Measurements from ENCODE around the gene KRTAP2-2. TPM values are rescaled to one million over a fixed set of nuclear protein-coding genes. Genes with fewer than 3 reads are reported as not detected.
A peak's percentile ranks its signal among the peaks of the same experiment; 100 is the strongest.
"Not testable (repeated sequence)": the region's sequence is repeated elsewhere in the genome, so short reads cannot be mapped to it uniquely, and the experiment has no call there.

Gene KRTAP2-2
- total RNA-seq, 1 experiment from 2014 or later = not detected

- Histone ChIP-seq H3K36me3 (no peaks in the 10 kb centered on the region), H3K4me1 (replicated peaks) (no peaks in the 10 kb centered on the region), H3K27ac (no peak overlapping the region), H3K27me3 (replicated peaks) (no peaks in the 10 kb centered on the region), H3K4me3 (no peak overlapping the region), H3K9me3 (replicated peaks) (no peaks in the 10 kb centered on the region)
- DNase-seq (ENCODE audit: low read depth in 1 of 2, low spot score in 2 of 2) = no peak
These were observed 18.6 kb upstream of the KRTAP2-2 start for GRCh38 chr17:41073676-41074075.

GRCh38 chr17:41071606-41072360 is 16.8 kb upstream of the KRTAP2-2 start:
- H3K27ac ChIP-seq = no peak overlapping the region

GRCh38 chr17:41069031-41069430 is 14.0 kb upstream of the KRTAP2-2 start:
- Histone ChIP-seq H3K4me3 (no peak overlapping the region), H3K27ac (no peak overlapping the region), H3K4me1 (replicated peaks) (peaks cover 27% of the 10 kb centered on the region), H3K27me3 (replicated peaks) (no peaks in the 10 kb centered on the region), H3K36me3 (no peaks in the 10 kb centered on the region), H3K9me3 (replicated peaks) (no peaks in the 10 kb centered on the region)
- DNase-seq (ENCODE audit: low read depth in 1 of 2, low spot score in 2 of 2) = no peak

More at GRCh38 chr17:41071606-41072360, 16.8 kb upstream of the KRTAP2-2 start:
- Histone ChIP-seq H3K9me3 (replicated peaks) (no peaks in the 10 kb centered on the region), H3K4me3 (no peak overlapping the region), H3K4me1 (replicated peaks) (peaks cover 9% of the 10 kb centered on the region), H3K27me3 (replicated peaks) (no peaks in the 10 kb centered on the region), H3K36me3 (no peaks in the 10 kb centered on the region)
- DNase-seq (ENCODE audit: low read depth in 1 of 2, low spot score in 2 of 2) = no peak

DNA sequence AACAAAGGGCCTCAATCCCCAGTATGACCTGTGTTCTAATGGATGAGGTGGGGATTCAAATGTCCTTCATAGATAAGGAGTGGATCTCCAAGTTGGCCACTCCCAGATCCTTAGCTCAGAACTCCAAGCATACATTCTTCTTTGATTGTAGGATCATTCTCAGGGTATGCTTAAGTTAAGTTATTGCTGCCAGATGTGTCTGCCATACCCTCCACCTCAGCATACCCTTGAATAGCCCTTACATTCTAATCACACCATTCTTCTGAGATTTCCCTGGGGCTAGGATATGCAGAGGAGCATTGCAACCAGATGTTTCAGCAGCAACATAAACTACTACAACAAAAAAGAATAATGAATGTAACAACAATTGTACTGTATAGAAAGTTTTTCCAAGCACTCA is 12.3 kb upstream of the KRTAP2-2 start:
- peaks cover 45% of the 10 kb centered on the region for H3K4me1 ChIP-seq (replicated peaks)
- H3K27me3 ChIP-seq (replicated peaks) = no peaks in the 10 kb centered on the region
- H3K27ac ChIP-seq = no peak overlapping the region; the same call in 1 of the 2 replicates
- DNase-seq (ENCODE audit: low read depth in 1 of 2, low spot score in 2 of 2) = no peak
- no peak overlapping the region for H3K4me3 ChIP-seq
- no peaks in the 10 kb centered on the region for H3K9me3 ChIP-seq (replicated peaks)
- H3K36me3 ChIP-seq = no peaks in the 10 kb centered on the region

GRCh38 chr17:41065829-41066624 is 11.0 kb upstream of the KRTAP2-2 start, which contains the start of gene KRTAP2-4:
Gene KRTAP2-4, minus strand, starts transcription at chr17:41065879. Its CDS starts 34 bp downstream, at chr17:41065845.
- H3K4me1 ChIP-seq (replicated peaks) = peaks cover 57% of the 10 kb centered on the region
- 0 out of 2 replicates have a peak within 1 kb of the TSS, but pooled peaks have one; percentile 14 for H3K27ac ChIP-seq
- no peaks in the 10 kb centered on the region for H3K36me3 ChIP-seq
- H3K4me3 ChIP-seq = no peak within 1 kb of the TSS
- DNase-seq (ENCODE audit: low read depth in 1 of 2, low spot score in 2 of 2) = peak; percentile 61 to 65
- no peaks in the 10 kb centered on the region for H3K27me3 ChIP-seq (replicated peaks)
- peaks cover 6% of the 10 kb centered on the region; the same call in 1 of the 2 replicates for H3K9me3 ChIP-seq (replicated peaks)

- H3K4me3 ChIP-seq; H3K27me3 ChIP-seq (replicated peaks); H3K36me3 ChIP-seq; H3K9me3 ChIP-seq (replicated peaks); DNase-seq (ENCODE audit: low read depth in 1 of 2, low spot score in 2 of 2); H3K27ac ChIP-seq: not testable (repeated sequence)
- H3K4me1 ChIP-seq (replicated peaks) = peaks cover 66% of the 10 kb centered on the region
These were observed 10.1 kb upstream of the KRTAP2-2 start for GRCh38 chr17:41065016-41065689.

DNA sequence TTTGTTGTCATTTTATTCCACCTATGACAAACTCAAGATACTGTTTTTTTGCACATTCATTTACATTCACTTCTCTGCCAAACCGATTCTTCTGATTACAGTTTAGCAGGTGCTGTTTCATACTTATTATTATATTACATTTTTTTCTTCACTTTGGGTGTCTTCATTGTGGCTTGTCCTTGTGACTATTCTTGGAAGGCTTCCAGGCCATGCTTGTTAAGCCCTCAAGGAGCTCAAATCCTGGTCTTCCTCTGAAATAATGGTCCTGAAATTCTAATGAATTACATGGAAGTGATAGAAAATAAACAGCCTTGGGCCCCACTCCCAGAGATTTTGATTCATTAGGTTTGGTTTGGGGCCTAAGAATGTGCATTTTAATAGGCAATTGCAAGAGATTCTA is 9.3 kb upstream of the KRTAP2-2 start:
- Histone ChIP-seq H3K9me3 (replicated peaks) (peaks cover 6% of the 10 kb centered on the region; the same call in 1 of the 2 replicates), H3K27me3 (replicated peaks) (no peaks in the 10 kb centered on the region), H3K4me3 (no peak overlapping the region), H3K4me1 (replicated peaks) (peaks cover 74% of the 10 kb centered on the region), H3K27ac (no peak overlapping the region), H3K36me3 (no peaks in the 10 kb centered on the region)
- no peak for DNase-seq (ENCODE audit: low read depth in 1 of 2, low spot score in 2 of 2)

GRCh38 chr17:41063449-41063848 is 8.4 kb upstream of the KRTAP2-2 start:
- no peaks in the 10 kb centered on the region for H3K27me3 ChIP-seq (replicated peaks)
- peak overlapping the region; percentile 97; the same call in 1 of the 2 replicates for H3K27ac ChIP-seq
- peaks cover 81% of the 10 kb centered on the region for H3K4me1 ChIP-seq (replicated peaks)
- H3K9me3 ChIP-seq (replicated peaks) = peaks cover 6% of the 10 kb centered on the region; the same call in 1 of the 2 replicates
- H3K36me3 ChIP-seq = no peaks in the 10 kb centered on the region
- DNase-seq (ENCODE audit: low read depth in 1 of 2, low spot score in 2 of 2) = no peak
- H3K4me3 ChIP-seq = no peak overlapping the region

DNA sequence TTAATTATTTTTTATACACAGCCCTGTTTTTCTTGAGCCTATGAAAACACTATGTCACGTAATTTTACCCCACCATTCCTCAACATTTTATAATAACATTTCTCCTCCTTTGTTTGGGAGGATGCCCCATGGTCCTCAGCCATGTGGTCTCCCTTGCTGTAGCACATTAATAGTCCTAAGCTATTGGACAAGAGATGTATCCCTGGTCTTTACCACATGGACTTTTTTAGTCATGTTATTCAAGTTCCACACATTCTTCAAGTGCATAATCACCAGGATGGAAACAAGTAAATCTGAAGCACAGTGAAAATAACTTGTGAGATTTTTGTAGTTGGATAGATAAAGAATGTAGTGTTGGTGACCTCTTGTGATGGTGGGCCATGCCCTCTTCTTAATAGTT is 6.9 kb upstream of the KRTAP2-2 start:
- Histone ChIP-seq H3K36me3 (no peaks in the 10 kb centered on the region), H3K9me3 (replicated peaks) (peaks cover 6% of the 10 kb centered on the region; the same call in 1 of the 2 replicates), H3K4me1 (replicated peaks) (peaks cover 79% of the 10 kb centered on the region), H3K4me3 (no peak overlapping the region), H3K27me3 (replicated peaks) (no peaks in the 10 kb centered on the region), H3K27ac (peak overlapping the region; percentile 97)
- DNase-seq (ENCODE audit: low read depth in 1 of 2, low spot score in 2 of 2) = peak; percentile 65 to 90

DNA sequence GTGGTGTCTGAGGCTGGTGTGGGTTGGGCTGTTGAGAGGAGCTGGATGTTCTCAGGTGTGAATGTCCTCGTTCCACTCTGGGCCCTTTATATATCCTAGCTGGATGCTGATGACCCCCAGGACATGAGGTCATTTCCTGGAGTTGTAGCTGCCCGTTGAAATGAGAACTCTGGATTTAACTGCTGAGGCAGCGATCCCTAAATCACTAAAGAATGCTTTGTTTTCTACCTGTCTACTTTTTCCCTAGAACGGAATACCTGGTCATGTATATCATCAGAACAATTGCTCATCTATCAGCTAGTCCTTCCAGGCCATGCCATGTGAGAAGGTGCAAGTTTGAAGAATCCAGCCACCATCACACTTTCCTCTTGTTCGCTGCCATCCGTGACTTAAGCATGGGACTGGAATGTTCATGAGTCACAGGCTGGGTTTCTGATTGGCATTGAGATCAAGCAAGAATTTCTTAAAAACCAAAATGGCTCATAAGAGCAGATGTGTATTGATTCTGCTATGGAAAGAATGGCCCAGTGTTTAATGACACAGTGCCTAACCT is 5.1 kb upstream of the KRTAP2-2 start, which contains the start of gene KRTAP2-3:
Gene KRTAP2-3 (minus strand): TSS at position 63 of the 553 bp plus-strand sequence. CDS start 64 bp downstream, outside the sequence.
- H3K27ac ChIP-seq = peak within 1 kb of the TSS; percentile 97
- DNase-seq (ENCODE audit: low read depth in 1 of 2, low spot score in 2 of 2) = peak; percentile 83 to 91
- H3K4me1 ChIP-seq (replicated peaks) = peaks cover 65% of the 10 kb centered on the region
- no peak within 1 kb of the TSS for H3K4me3 ChIP-seq
- no peaks in the 10 kb centered on the region for H3K27me3 ChIP-seq (replicated peaks)
- no peaks in the 10 kb centered on the region for H3K36me3 ChIP-seq
- peaks cover 6% of the 10 kb centered on the region; the same call in 1 of the 2 replicates for H3K9me3 ChIP-seq (replicated peaks)

GRCh38 chr17:41059276-41060051 is 4.4 kb upstream of the KRTAP2-2 start:
- peaks cover 61% of the 10 kb centered on the region for H3K4me1 ChIP-seq (replicated peaks)
- H3K36me3 ChIP-seq; H3K27me3 ChIP-seq (replicated peaks); H3K4me3 ChIP-seq; H3K9me3 ChIP-seq (replicated peaks): not testable (repeated sequence)
- peak overlapping the region; percentile 97 for H3K27ac ChIP-seq
- peak; percentile 47 to 95 for DNase-seq (ENCODE audit: low read depth in 1 of 2, low spot score in 2 of 2)

DNA sequence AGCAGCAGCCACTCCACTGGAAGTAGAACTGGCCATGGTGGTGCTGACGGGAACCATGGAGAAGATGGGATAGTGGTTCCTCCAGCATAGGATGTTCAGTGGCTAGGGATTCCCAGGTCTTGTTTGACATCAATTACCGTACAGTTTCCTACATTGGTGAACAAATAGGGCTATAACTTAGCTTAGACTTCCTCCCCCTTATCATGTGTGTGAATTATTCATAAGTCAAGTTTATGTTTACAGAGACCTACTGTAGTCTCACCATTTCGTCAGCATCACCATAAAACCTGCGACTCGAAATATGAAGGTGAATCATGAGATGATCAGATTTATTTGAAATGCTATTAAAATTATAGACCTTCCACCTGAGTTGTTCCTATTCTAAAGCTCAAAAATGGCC is 3.7 kb upstream of the KRTAP2-2 start:
- DNase-seq (ENCODE audit: low read depth in 1 of 2, low spot score in 2 of 2) = no peak
- H3K9me3 ChIP-seq (replicated peaks) = peaks cover 6% of the 10 kb centered on the region; the same call in 1 of the 2 replicates

More for the DNA sequence above, 3.7 kb upstream of the KRTAP2-2 start:
- H3K27me3 ChIP-seq (replicated peaks) = no peaks in the 10 kb centered on the region
- H3K27ac ChIP-seq = peak overlapping the region; percentile 97
- peaks cover 56% of the 10 kb centered on the region for H3K4me1 ChIP-seq (replicated peaks)
- no peak overlapping the region for H3K4me3 ChIP-seq
- no peaks in the 10 kb centered on the region for H3K36me3 ChIP-seq

Measured in SJSA1 (cell line).